B cell (primary cell): Measurements from ENCODE around the gene TMEM156. TPM values are rescaled to one million over a fixed set of nuclear protein-coding genes. Genes with fewer than 3 reads are reported as not detected.

Source experiments
- ATAC-seq: fragments of 200-7000 bp; cut with Tn5 transposase; one replicate; pipeline ENCODE4 v1.10.0; 2021; ENCODE audit warnings: low read depth, mild to moderate bottlenecking, moderate number of reproducible peaks, moderate library complexity
- CTCF ChIA-PET: fragments of 350-600 bp; sonication (Branson Sonifier 250); formaldehyde crosslinking; loops from one replicate; lab custom pipeline; 2021; ENCODE audit warnings: antibody characterized with exemption, inconsistent platforms; lab: Charles Lee
- POLR2A ChIA-PET: fragments of 350-600 bp; sonication (Branson Sonifier 250); formaldehyde crosslinking; loops from one replicate; lab custom pipeline; 2021; ENCODE audit warnings: antibody characterized with exemption; lab: Charles Lee
- DNase-seq: peaks from one replicate; pipeline ENCODE4 v3.0.0; 2013
- H2AFZ ChIP-seq: 2 replicates; pipeline ENCODE4 v1.6.1; 2012; ENCODE audit warnings: mild to moderate bottlenecking, low read depth, low read length; ENCODE audit not compliant: insufficient read depth, poor library complexity, severe bottlenecking
- H3K27ac ChIP-seq, 2 donors: 1 replicate in 1 of 2; 2 replicates in 1 of 2; pipeline ENCODE4 v1.5.1; 2012 to 2013; ENCODE audit warnings: low read length in 2 of 2, mild to moderate bottlenecking in 2 of 2, moderate library complexity in 1 of 2
- H3K27me3 ChIP-seq, 4 experiments: fragments of 200-600 bp in 1 of 4; sonication (generic) in 1 of 4; replicated peaks in 1 of 4; 1 replicate in 2 of 4; 2 replicates in 2 of 4; pipeline versions ENCODE4 v1.6.1 to v1.7.0; 2013 to 2016; ENCODE audit warnings: low read length in 3 of 4, mild to moderate bottlenecking in 2 of 4, mixed read lengths in 1 of 4, moderate library complexity in 1 of 4; ENCODE audit not compliant: insufficient read depth in 4 of 4, control insufficient read depth in 3 of 4; ENCODE audit errors: control extremely low read depth in 1 of 4
- H3K36me3 ChIP-seq, 2 experiments: replicated peaks in 1 of 2; 1 replicate in 1 of 2; 2 replicates in 1 of 2; pipeline versions ENCODE4 v1.6.1 to v1.7.1; 2013; ENCODE audit warnings: low read length in 1 of 2; ENCODE audit not compliant: insufficient read depth in 2 of 2, control insufficient read depth in 1 of 2; ENCODE audit errors: control extremely low read depth in 1 of 2, extremely low read depth in 1 of 2
- H3K4me1 ChIP-seq, 2 donors: fragments of 200-600 bp in 1 of 2; sonication (generic) in 1 of 2; 1 replicate in 1 of 2; 2 replicates in 1 of 2; pipeline versions ENCODE4 v1.5.1 to v1.6.1; 2013 to 2017; ENCODE audit warnings: low read length in 2 of 2; ENCODE audit not compliant: control insufficient read depth in 2 of 2, insufficient read depth in 2 of 2
- H3K4me2 ChIP-seq: replicated peaks from 2 replicates; pipeline ENCODE3; 2012; ENCODE audit warnings: mild to moderate bottlenecking, low read depth, low read length; ENCODE audit not compliant: poor library complexity, severe bottlenecking
- H3K4me3 ChIP-seq, 5 experiments: fragments of 200-600 bp in 1 of 5; sonication (generic) in 1 of 5; 1 replicate in 3 of 5; 2 replicates in 2 of 5; pipeline versions ENCODE4 v1.5.1 to v1.7.0; 2011 to 2016; ENCODE audit warnings: low read length in 4 of 5, mild to moderate bottlenecking in 4 of 5, low read depth in 2 of 5, control low read depth in 1 of 5, moderate library complexity in 1 of 5; ENCODE audit not compliant: insufficient read depth in 1 of 5; ENCODE audit errors: control extremely low read depth in 1 of 5, extremely low read depth in 1 of 5
- H3K79me2 ChIP-seq: fragments of 200-600 bp; sonication (generic); one replicate; pipeline ENCODE4 v1.6.0; 2016; ENCODE audit warnings: low read length; ENCODE audit not compliant: control insufficient read depth, insufficient read depth
- H3K9ac ChIP-seq: fragments of 200-600 bp; sonication (generic); 2 replicates; pipeline ENCODE4 v1.6.1; 2017; ENCODE audit warnings: mild to moderate bottlenecking, low read length, moderate library complexity
- H3K9me3 ChIP-seq, 3 donors: one replicate each; pipeline versions ENCODE4 v1.6.1 to v1.7.1; 2013; ENCODE audit warnings: low read length in 2 of 3; ENCODE audit not compliant: control insufficient read depth in 2 of 3, insufficient read depth in 1 of 3; ENCODE audit errors: control extremely low read depth in 1 of 3
- H4K20me1 ChIP-seq: 2 replicates; pipeline ENCODE4 v1.6.0; 2012; ENCODE audit warnings: mild to moderate bottlenecking, low read length; ENCODE audit not compliant: insufficient read depth, control insufficient read depth, poor library complexity, severe bottlenecking
- H3K27ac Mint-ChIP-seq: one replicate; pipeline ENCODE4 v1.8.0; 2021; ENCODE audit warnings: mixed read lengths
- H3K27me3 Mint-ChIP-seq: one replicate; pipeline ENCODE4 v1.8.0; 2021; ENCODE audit warnings: mixed read lengths
- H3K4me1 Mint-ChIP-seq: one replicate; pipeline ENCODE4 v1.8.0; 2021; ENCODE audit warnings: mixed read lengths
- H3K4me3 Mint-ChIP-seq: one replicate; pipeline ENCODE4 v1.8.0; 2021; ENCODE audit warnings: mixed read lengths
- H3K9me3 Mint-ChIP-seq: one replicate; pipeline ENCODE4 v1.8.0; 2022; ENCODE audit warnings: mixed read lengths; ENCODE audit not compliant: insufficient read depth
- CTCF ChIP-seq: fragments of 200-600 bp; IDR thresholded peaks from one replicate; pipeline ENCODE4 v1.8.0; 2022; ENCODE audit warnings: antibody characterized with exemption, mild to moderate bottlenecking
- EZH2 ChIP-seq: IDR thresholded peaks from 2 replicates; pipeline ENCODE4 v1.6.1; 2012; ENCODE audit warnings: borderline replicate concordance, low read depth, mild to moderate bottlenecking, moderate library complexity, low read length; ENCODE audit not compliant: insufficient read depth, poor library complexity, severe bottlenecking
- WGBS: methylation state at CpG from one replicate; pipeline ENCODE4 v1.1.5; 2013; ENCODE audit warnings: missing lambda C conversion rate; ENCODE audit not compliant: insufficient coverage; 5-methylcytosine and 5-hydroxymethylcytosine counted together
- intact Hi-C: fragments of 100-400 bp; cut with micrococcal nuclease; formaldehyde crosslinking; loops from one replicate; pipeline ENCODE4 v1.10.0; 2022
- polyA plus RNA-seq: library from polyadenylated mRNA; depleted of rRNA; stranded (reverse); fragments of >200 nt; gene quantifications from 2 replicates; pipeline ENCODE4 v1.2.3, GENCODE V29; 2012
- total RNA-seq, 2 donors: library from RNA; stranded (reverse); fragments of 120-200 nt in 1 of 2; gene quantifications; 1 replicate in 1 of 2; 2 replicates in 1 of 2; pipeline versions ENCODE4 v1.2.3 to v1.2.4, GENCODE V29; 2013 to 2022

Gene TMEM156
- total and polyA plus RNA-seq, 2 donors (not counting 1 experiment from before 2014, with no cell fraction given), result 58.4 to 59.9 TPM

DNA sequence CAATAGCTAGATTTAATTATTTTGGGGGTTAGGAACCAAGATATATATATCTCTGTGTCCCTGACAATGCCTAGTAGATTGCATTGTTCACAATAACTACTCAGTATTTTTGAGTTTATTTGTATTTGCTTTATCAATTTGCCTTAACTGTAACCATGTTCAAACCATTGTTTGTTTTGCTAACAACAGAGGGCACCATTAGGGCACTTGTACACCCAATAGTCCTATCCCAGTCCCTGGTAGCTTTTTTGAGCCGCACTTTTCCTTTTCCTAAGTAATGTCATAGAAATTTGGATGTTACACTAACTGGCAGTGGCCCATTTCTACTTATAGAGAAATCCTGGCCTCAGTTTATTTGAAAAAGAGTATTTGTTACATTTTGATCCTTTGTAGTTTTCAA, 29.2 kb upstream of the TMEM156 start:
- TF ChIP-seq CTCF (no peak), EZH2 (no peak)
- ATAC-seq, result no peak
- Histone ChIP-seq H3K9me3 (no peaks in the 10 kb centered on the region), H3K79me2 (peaks cover 92% of the 10 kb centered on the region), H3K27me3 (no peaks in the 10 kb centered on the region), H3K4me2 (no peak overlapping the region), H3K36me3 (peaks cover 0 to 3% of the 10 kb centered on the region in 2 experiments), H3K4me3 (no peak overlapping the region), H3K27ac (no peak overlapping the region), H4K20me1 (peaks cover 55% of the 10 kb centered on the region), H3K4me1 (peaks cover 10 to 23% of the 10 kb centered on the region in 2 donors), H2AFZ (no peak overlapping the region), H3K9ac (no peak overlapping the region)
- peak overlapping the region; percentile 50 for H3K27ac Mint-ChIP-seq
- intact Hi-C loops, result loop anchor here (2.0 to 5.0 kb wide), 2 partner anchors 15 to 44 kb away; no protein-coding TSS in a partner anchor
- H3K27me3 Mint-ChIP-seq, result no peaks in the 10 kb centered on the region
- H3K9me3 Mint-ChIP-seq, result no peaks in the 10 kb centered on the region
- no peak for DNase-seq
- ChIA-PET POLR2A (no interaction called here), CTCF (no interaction called here)
- WGBS, result no CpG with 5 or more reads among the region's 1 CpG
- no peak overlapping the region for H3K4me3 Mint-ChIP-seq
- H3K4me1 Mint-ChIP-seq, result peaks cover 37% of the 10 kb centered on the region

GRCh38 chr4:39056023-39056422, 23.8 kb upstream of the TMEM156 start:
- Histone ChIP-seq H3K9ac (no peak overlapping the region), H3K9me3 (no peaks in the 10 kb centered on the region), H3K27me3 (no peaks in the 10 kb centered on the region), H3K36me3 (peaks cover 3% of the 10 kb centered on the region in 2 experiments), H4K20me1 (peaks cover 68% of the 10 kb centered on the region), H3K4me3 (no peak overlapping the region), H3K27ac (no peak overlapping the region), H2AFZ (no peak overlapping the region), H3K4me2 (no peak overlapping the region), H3K4me1 (peaks cover 17 to 30% of the 10 kb centered on the region in 2 donors), H3K79me2 (peaks cover 100% of the 10 kb centered on the region)
- no peak for ATAC-seq
- Mint-ChIP-seq H3K27ac (no peak overlapping the region), H3K9me3 (no peaks in the 10 kb centered on the region), H3K4me3 (no peak overlapping the region), H3K4me1 (peaks cover 58% of the 10 kb centered on the region), H3K27me3 (no peaks in the 10 kb centered on the region)
- no CpG with 5 or more reads among the region's 5 CpGs for WGBS
- ChIA-PET CTCF (no interaction called here), POLR2A (no interaction called here)
- TF ChIP-seq CTCF, result no peak
- TF ChIP-seq EZH2, result no peak
- DNase-seq, result no peak
- intact Hi-C loops, result no loop called here
